IPS-18c (cell line): Measurements from ENCODE around the gene TKFC.
A peak's percentile ranks its signal among the peaks of the same experiment; 100 is the strongest.

Source experiments
- H3K4me3 ChIP-seq: 2 replicates; pipeline ENCODE4 v1.7.0; 2013; ENCODE audit warnings: low read depth, mild to moderate bottlenecking, low read length, moderate library complexity; ENCODE audit not compliant: insufficient read depth
- H3K9me3 ChIP-seq: one replicate; pipeline ENCODE4 v1.6.1; 2013; ENCODE audit warnings: mild to moderate bottlenecking, low read length, moderate library complexity; ENCODE audit not compliant: control insufficient read depth, insufficient read depth

The TKFC gene

GRCh38 chr11:61307354-61307753, 25.7 kb upstream of the TKFC start:
- Histone ChIP-seq H3K4me3 (no peak overlapping the region), H3K9me3 (no peaks in the 10 kb centered on the region)

GRCh38 chr11:61309141-61309540, 23.9 kb upstream of the TKFC start:
- Histone ChIP-seq H3K4me3 (no peak overlapping the region), H3K9me3 (no peaks in the 10 kb centered on the region)

- no peaks in the 10 kb centered on the region for H3K9me3 ChIP-seq
These were observed 23.3 kb upstream of the TKFC start for GRCh38 chr11:61309739-61310138.

GRCh38 chr11:61310749-61311148, 22.3 kb upstream of the TKFC start:
- H3K9me3 ChIP-seq, result no peaks in the 10 kb centered on the region
- H3K4me3 ChIP-seq, result no peak overlapping the region

More at GRCh38 chr11:61309739-61310138, 23.3 kb upstream of the TKFC start:
- no peak overlapping the region for H3K4me3 ChIP-seq

- Histone ChIP-seq H3K9me3 (no peaks in the 10 kb centered on the region), H3K4me3 (no peak overlapping the region)
These were observed 17.8 kb upstream of the TKFC start for GRCh38 chr11:61315260-61315659.

GRCh38 chr11:61325649-61326414, 7.2 kb upstream of the TKFC start:
- peaks cover 2% of the 10 kb centered on the region for H3K9me3 ChIP-seq
- H3K4me3 ChIP-seq, result no peak overlapping the region

GRCh38 chr11:61327669-61328071, 5.4 kb upstream of the TKFC start:
- Histone ChIP-seq H3K9me3 (no peaks in the 10 kb centered on the region), H3K4me3 (no peak overlapping the region)

GRCh38 chr11:61328351-61328750, 4.7 kb upstream of the TKFC start:
- Histone ChIP-seq H3K9me3 (no peaks in the 10 kb centered on the region), H3K4me3 (no peak overlapping the region)

GRCh38 chr11:61329871-61330270, 3.2 kb upstream of the TKFC start:
- H3K9me3 ChIP-seq, result no peaks in the 10 kb centered on the region
- no peak overlapping the region for H3K4me3 ChIP-seq

- Histone ChIP-seq H3K4me3 (peak overlapping the region; percentile 76; the same call in 1 of the 2 replicates), H3K9me3 (no peaks in the 10 kb centered on the region)
These were observed 1.4 kb upstream of the TKFC start for GRCh38 chr11:61331651-61332050.

GRCh38 chr11:61332281-61332796, 689 bp upstream of the TKFC start:
- Histone ChIP-seq H3K4me3 (peak overlapping the region; percentile 76), H3K9me3 (no peaks in the 10 kb centered on the region)

- Histone ChIP-seq H3K4me3 (peak overlapping the region; percentile 76), H3K9me3 (no peaks in the 10 kb centered on the region)
These were observed 764 bp downstream of the TKFC start for GRCh38 chr11:61333550-61334433.

GRCh38 chr11:61334434-61335354, 1.7 kb downstream of the TKFC start:
- H3K4me3 ChIP-seq, result no peak overlapping the region
- no peaks in the 10 kb centered on the region for H3K9me3 ChIP-seq

GRCh38 chr11:61335355-61335710, 2.3 kb downstream of the TKFC start:
- Histone ChIP-seq H3K9me3 (no peaks in the 10 kb centered on the region), H3K4me3 (no peak overlapping the region)

GRCh38 chr11:61336171-61336935, 3.3 kb downstream of the TKFC start:
- Histone ChIP-seq H3K4me3 (no peak overlapping the region), H3K9me3 (no peaks in the 10 kb centered on the region)

- Histone ChIP-seq H3K4me3 (no peak overlapping the region), H3K9me3 (no peaks in the 10 kb centered on the region)
These were observed 4.9 kb downstream of the TKFC start for GRCh38 chr11:61337706-61338470.
